ENCODE data around the gene WDFY4. TPM values are rescaled to one million over a fixed set of nuclear protein-coding genes. Genes with fewer than 3 reads are reported as not detected.

The WDFY4 gene
- total and polyA plus RNA-seq, 9 of the 15 experiments (the other 6 are each of a cell fraction or from before 2014, with no cell fraction given): 0.01 to 0.02 (median 0.01) TPM; not detected in 6

GRCh38 chr10:48800007-48800675 is 115.5 kb downstream of the WDFY4 start (continued):
- TF ChIP-seq ZNF639 (CRISPR knock-in tag; conservative IDR thresholded peaks at IDR 0.05 in 1 of 2, IDR thresholded peaks at IDR 0.05 in 1 of 2): peak in 1 of 2 experiments; percentile 54; a peak in 1 of 4 replicates
- TF ChIP-seq MIER1 (IDR thresholded peaks at IDR 0.05; ENCODE audit: low read depth): no peak
- no peak for TF ChIP-seq ATF1 (CRISPR knock-in tag; IDR thresholded peaks at IDR 0.05)
- TF ChIP-seq ATF1 (tag; IDR thresholded peaks at IDR 0.05): peak; percentile 45
- TF ChIP-seq GTF2B (IDR thresholded peaks at IDR 0.05; ENCODE audit: extremely low read depth, insufficient read length): no peak
- TF ChIP-seq ZBTB17 (CRISPR knock-in tag; IDR thresholded peaks at IDR 0.05): no peak
- peak; percentile 84; the same call in 1 of the 2 replicates for TF ChIP-seq ZNF175 (CRISPR knock-in tag; IDR thresholded peaks at IDR 0.05; ENCODE audit: low read depth)
- TF ChIP-seq POLR2H (tag; IDR thresholded peaks at IDR 0.05; ENCODE audit: low read depth): peak; percentile 54
- TF ChIP-seq ELF2 (CRISPR knock-in tag; IDR thresholded peaks at IDR 0.05): peak; percentile 24; the same call in 1 of the 2 replicates
